D721Med (cell line): ENCODE data around the gene TRMT44.

Experiments used
- DNase-seq: peaks from one replicate; pipeline ENCODE4 v3.0.0; 2011; ENCODE audit warnings: low spot score; ENCODE audit not compliant: insufficient read length
- FAIRE-seq: peaks from 2 replicates; lab custom pipeline; 2011; peaks lifted over from hg19 to GRCh38; lab: Jason Lieb, UNC
- CTCF ChIP-seq: IDR thresholded peaks from 2 replicates; pipeline ENCODE4 v1.5.1; 2012; ENCODE audit warnings: mild to moderate bottlenecking, control low read depth; ENCODE audit not compliant: insufficient read depth; ENCODE audit errors: missing control alignments

The TRMT44 gene

GRCh38 chr4:8525383-8526120, 85.0 kb downstream of the TRMT44 start:
- no peak for DNase-seq
- no peak for FAIRE-seq
- TF ChIP-seq CTCF, result no peak
